Upper lobe of right lung (tissue), 1 donor: ENCODE measurements around the gene PRAC1. TPM values are rescaled to one million over a fixed set of nuclear protein-coding genes. Genes with fewer than 3 reads are reported as not detected.

Source experiments
- ATAC-seq: fragments of 200-7000 bp; cut with Tn5 transposase; one replicate; pipeline ENCODE4 v1.9.1; 2020; ENCODE audit warnings: mild to moderate bottlenecking, moderate library complexity
- DNase-seq: peaks from one replicate; pipeline ENCODE4 v3.0.0-alpha.2; 2020
- H3K27ac ChIP-seq: fragments of 200-600 bp; one replicate; pipeline ENCODE4 v1.8.0; 2022
- H3K27me3 ChIP-seq: fragments of 200-600 bp; one replicate; pipeline ENCODE4 v1.8.0; 2022; ENCODE audit warnings: mild to moderate bottlenecking
- H3K36me3 ChIP-seq: fragments of 200-600 bp; one replicate; pipeline ENCODE4 v1.8.0; 2022
- H3K4me1 ChIP-seq: fragments of 200-600 bp; one replicate; pipeline ENCODE4 v1.8.0; 2022
- H3K4me3 ChIP-seq: fragments of 200-600 bp; one replicate; pipeline ENCODE4 v1.8.0; 2022; ENCODE audit warnings: mild to moderate bottlenecking
- H3K9me3 ChIP-seq: fragments of 200-600 bp; one replicate; pipeline ENCODE4 v1.8.0; 2022
- CTCF ChIP-seq: fragments of 200-600 bp; IDR thresholded peaks from one replicate; pipeline ENCODE4 v1.8.0; 2022; ENCODE audit warnings: antibody characterized with exemption
- intact Hi-C: fragments of 100-400 bp; cut with DNase I; formaldehyde crosslinking; loops from one replicate; pipeline ENCODE4 v1.11.0; 2022
- total RNA-seq: library from RNA; stranded (reverse); fragmentation: NEBNext Ultra II Directional; extraction: Animal tissue kit (Norgen Biotek cat#: 25700); gene quantifications from one replicate; pipeline ENCODE4 v1.2.1, GENCODE V29; 2021
- donor health status: DM: no; HTN: yes; CAD: no; lungs with severe emphysema.

Gene PRAC1
- total RNA-seq, 1 donor from 2014 or later = not detected

GRCh38 chr17:48737330-48738043 is 15.2 kb upstream of the PRAC1 start:
- Histone ChIP-seq H3K36me3 (no peaks in the 10 kb centered on the region), H3K4me1 (peaks cover 5% of the 10 kb centered on the region), H3K27me3 (peaks cover 99% of the 10 kb centered on the region), H3K9me3 (no peaks in the 10 kb centered on the region), H3K27ac (no peak overlapping the region), H3K4me3 (no peak overlapping the region)
- DNase-seq = peak; percentile 32
- no peak for TF ChIP-seq CTCF
- intact Hi-C loops = no loop called here
- ATAC-seq = no peak

GRCh38 chr17:48735062-48735351 is 12.7 kb upstream of the PRAC1 start:
- H3K9me3 ChIP-seq = no peaks in the 10 kb centered on the region
- peak; percentile 29 for DNase-seq
- intact Hi-C loops = no loop called here
- no peak overlapping the region for H3K27ac ChIP-seq
- peaks cover 99% of the 10 kb centered on the region for H3K27me3 ChIP-seq
- no peak overlapping the region for H3K4me3 ChIP-seq
- no peak for ATAC-seq
- no peak for TF ChIP-seq CTCF
- H3K36me3 ChIP-seq = no peaks in the 10 kb centered on the region
- peaks cover 5% of the 10 kb centered on the region for H3K4me1 ChIP-seq

GRCh38 chr17:48734333-48735061 is 12.2 kb upstream of the PRAC1 start:
- H3K27me3 ChIP-seq = peaks cover 99% of the 10 kb centered on the region
- H3K9me3 ChIP-seq = no peaks in the 10 kb centered on the region
- no peak overlapping the region for H3K27ac ChIP-seq
- H3K36me3 ChIP-seq = no peaks in the 10 kb centered on the region
- H3K4me1 ChIP-seq = peaks cover 5% of the 10 kb centered on the region
- DNase-seq (peak; percentile 28), ATAC-seq (no peak)
- intact Hi-C loops = no loop called here
- no peak for TF ChIP-seq CTCF
- no peak overlapping the region for H3K4me3 ChIP-seq

GRCh38 chr17:48733632-48734328 is 11.5 kb upstream of the PRAC1 start:
- DNase-seq (peak; percentile 48), ATAC-seq (no peak)
- Histone ChIP-seq H3K36me3 (no peaks in the 10 kb centered on the region), H3K4me3 (no peak overlapping the region), H3K27ac (no peak overlapping the region), H3K9me3 (no peaks in the 10 kb centered on the region), H3K27me3 (peaks cover 99% of the 10 kb centered on the region), H3K4me1 (peaks cover 5% of the 10 kb centered on the region)
- TF ChIP-seq CTCF = no peak
- intact Hi-C loops = no loop called here

- Histone ChIP-seq H3K27me3 (peaks cover 98% of the 10 kb centered on the region), H3K4me3 (no peak overlapping the region), H3K9me3 (no peaks in the 10 kb centered on the region), H3K36me3 (no peaks in the 10 kb centered on the region), H3K4me1 (peaks cover 11% of the 10 kb centered on the region), H3K27ac (no peak overlapping the region)
- TF ChIP-seq CTCF = no peak
- intact Hi-C loops = no loop called here
- ATAC-seq (no peak), DNase-seq (peak; percentile 54)
These were observed 10.6 kb upstream of the PRAC1 start for GRCh38 chr17:48732688-48733629.
